ENCODE data around the gene AATF.

GRCh38 chr17:37079065-37079708, 130.4 kb downstream of the AATF start:
- TF ChIP-seq CTCF (IDR thresholded peaks at IDR 0.05; ENCODE audit: poor library complexity, severe bottlenecking) (no peak), MXI1 (conservative IDR thresholded peaks at IDR 0.05; ENCODE audit: poor library complexity, severe bottlenecking) (no peak), EP300 (conservative IDR thresholded peaks at IDR 0.05; ENCODE audit: poor library complexity, severe bottlenecking) (no peak), EZH2 (IDR thresholded peaks at IDR 0.05; ENCODE audit: borderline replicate concordance, insufficient read depth, low read length, poor library complexity, severe bottlenecking) (no peak), SMC3 (conservative IDR thresholded peaks at IDR 0.05; ENCODE audit: poor library complexity) (no peak), TAF1 (IDR thresholded peaks at IDR 0.05; ENCODE audit: low read depth) (no peak)
